Body of pancreas (tissue), 4 donors: Measurements from ENCODE around the gene XPO6.

Source experiments
- POLR2A ChIP-seq, 3 donors: fragments of 450-650 bp; IDR thresholded peaks; one replicate each; pipeline ENCODE4 v1.6.1; 2016; ENCODE audit warnings: antibody characterized with exemption in 3 of 3, mild to moderate bottlenecking in 2 of 3
- TF ChIP-seq, protein P1 (sequence below), 7 experiments: fragments of 450-650 bp in 4 of 7; fragments of 200-600 bp in 3 of 7; sonication (generic) in 3 of 7; IDR thresholded peaks; one replicate each; pipeline ENCODE4 v1.5.1; 2016 to 2019; ENCODE audit warnings: antibody characterized with exemption in 7 of 7

GRCh38 chr16:28086186-28087139 lies 125.3 kb downstream of the XPO6 start:
- TF ChIP-seq, protein P1, sequence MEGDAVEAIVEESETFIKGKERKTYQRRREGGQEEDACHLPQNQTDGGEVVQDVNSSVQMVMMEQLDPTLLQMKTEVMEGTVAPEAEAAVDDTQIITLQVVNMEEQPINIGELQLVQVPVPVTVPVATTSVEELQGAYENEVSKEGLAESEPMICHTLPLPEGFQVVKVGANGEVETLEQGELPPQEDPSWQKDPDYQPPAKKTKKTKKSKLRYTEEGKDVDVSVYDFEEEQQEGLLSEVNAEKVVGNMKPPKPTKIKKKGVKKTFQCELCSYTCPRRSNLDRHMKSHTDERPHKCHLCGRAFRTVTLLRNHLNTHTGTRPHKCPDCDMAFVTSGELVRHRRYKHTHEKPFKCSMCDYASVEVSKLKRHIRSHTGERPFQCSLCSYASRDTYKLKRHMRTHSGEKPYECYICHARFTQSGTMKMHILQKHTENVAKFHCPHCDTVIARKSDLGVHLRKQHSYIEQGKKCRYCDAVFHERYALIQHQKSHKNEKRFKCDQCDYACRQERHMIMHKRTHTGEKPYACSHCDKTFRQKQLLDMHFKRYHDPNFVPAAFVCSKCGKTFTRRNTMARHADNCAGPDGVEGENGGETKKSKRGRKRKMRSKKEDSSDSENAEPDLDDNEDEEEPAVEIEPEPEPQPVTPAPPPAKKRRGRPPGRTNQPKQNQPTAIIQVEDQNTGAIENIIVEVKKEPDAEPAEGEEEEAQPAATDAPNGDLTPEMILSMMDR (IDR thresholded peaks at IDR 0.05) = no peak
- TF ChIP-seq POLR2A (IDR thresholded peaks at IDR 0.05) = no peak
